Gastrocnemius medialis (tissue), 4 donors: ENCODE results near the gene FOXP3. TPM values are rescaled to one million over a fixed set of nuclear protein-coding genes. Genes with fewer than 3 reads are reported as not detected.

Source experiments
- ATAC-seq, 2 donors: fragments of 150-250 bp; one replicate each; pipeline ENCODE4 v1.9.1; 2016
- DNase-seq, 2 donors: peaks; one replicate each; pipeline ENCODE4 v3.0.0-alpha.2; 2019
- H3K27ac ChIP-seq, 4 donors: fragments of 200-600 bp; sonication (generic); 1 replicate in 1 of 4; 2 replicates in 3 of 4; pipeline ENCODE4 v1.5.1; 2016 to 2018; ENCODE audit warnings: mild to moderate bottlenecking in 2 of 4, moderate library complexity in 1 of 4
- H3K27me3 ChIP-seq, 3 donors: fragments of 200-600 bp; sonication (generic) in 2 of 3; 1 replicate in 1 of 3; 2 replicates in 2 of 3; pipeline versions ENCODE4 v1.5.1 to v1.6.0; 2016 to 2019; ENCODE audit warnings: mild to moderate bottlenecking in 1 of 3, moderate library complexity in 1 of 3
- H3K36me3 ChIP-seq, 2 donors: fragments of 200-600 bp; sonication (generic) in 1 of 2; one replicate each; pipeline ENCODE4 v1.5.1; 2017 to 2018
- H3K4me1 ChIP-seq, 2 donors: fragments of 200-600 bp; sonication (generic) in 1 of 2; one replicate each; pipeline ENCODE4 v1.5.1; 2016 to 2017; ENCODE audit warnings: mild to moderate bottlenecking in 2 of 2
- H3K4me3 ChIP-seq, 4 donors: fragments of 200-600 bp; sonication (generic) in 3 of 4; 1 replicate in 1 of 4; 2 replicates in 3 of 4; pipeline ENCODE4 v1.5.1; 2016 to 2019; ENCODE audit warnings: mild to moderate bottlenecking in 2 of 4
- H3K9me3 ChIP-seq, 3 donors: fragments of 200-600 bp; sonication (generic) in 2 of 3; 1 replicate in 1 of 3; 2 replicates in 2 of 3; pipeline ENCODE4 v1.5.1; 2016 to 2019
- POLR2A ChIP-seq, 2 donors: fragments of 450-650 bp; IDR thresholded peaks; one replicate each; pipeline ENCODE4 v1.6.1; 2017; ENCODE audit warnings: antibody characterized with exemption in 2 of 2, mild to moderate bottlenecking in 2 of 2, moderate library complexity in 2 of 2
- in situ Hi-C, 4 donors: fragments of 200-750 bp; cut with MboI; loops; one replicate each; pipeline versions ENCODE4 v1.15.0 to v1.8.0; 2017; ENCODE audit warnings: low sequenced_read_pairs in 4 of 4
- intact Hi-C: fragments of 100-400 bp; cut with DNase I; formaldehyde crosslinking; loops from one replicate; pipeline ENCODE4 v1.15.1; 2023; ENCODE audit warnings: low total_unique reads
- total RNA-seq, 4 donors: library from RNA; depleted of rRNA; stranded (reverse); fragments of >200 nt; gene quantifications; one replicate each; pipeline versions ENCODE4 v1.1.0 to v1.2.3, GENCODE V29; 2016
- TF ChIP-seq, protein P1 (sequence below), 5 experiments: fragments of 450-650 bp in 3 of 5; fragments of 200-600 bp in 2 of 5; sonication (generic) in 2 of 5; IDR thresholded peaks in 4 of 5; conservative IDR thresholded peaks in 1 of 5; 1 replicate in 4 of 5; 2 replicates in 1 of 5; pipeline ENCODE4 v1.5.1; 2016 to 2019; ENCODE audit warnings: antibody characterized with exemption in 5 of 5, mild to moderate bottlenecking in 3 of 5, moderate library complexity in 3 of 5

Gene FOXP3
- not detected for total RNA-seq

- DNase-seq = no peak
- Histone ChIP-seq H3K4me1 (no peaks in the 10 kb centered on the region), H3K27me3 (no peaks in the 10 kb centered on the region), H3K27ac (no peak within 1 kb of the TSS), H3K4me3 (no peak within 1 kb of the TSS), H3K36me3 (no peaks in the 10 kb centered on the region), H3K9me3 (no peaks in the 10 kb centered on the region)
- TF ChIP-seq POLR2A (IDR thresholded peaks at IDR 0.05) = no peak
- TF ChIP-seq, protein P1, sequence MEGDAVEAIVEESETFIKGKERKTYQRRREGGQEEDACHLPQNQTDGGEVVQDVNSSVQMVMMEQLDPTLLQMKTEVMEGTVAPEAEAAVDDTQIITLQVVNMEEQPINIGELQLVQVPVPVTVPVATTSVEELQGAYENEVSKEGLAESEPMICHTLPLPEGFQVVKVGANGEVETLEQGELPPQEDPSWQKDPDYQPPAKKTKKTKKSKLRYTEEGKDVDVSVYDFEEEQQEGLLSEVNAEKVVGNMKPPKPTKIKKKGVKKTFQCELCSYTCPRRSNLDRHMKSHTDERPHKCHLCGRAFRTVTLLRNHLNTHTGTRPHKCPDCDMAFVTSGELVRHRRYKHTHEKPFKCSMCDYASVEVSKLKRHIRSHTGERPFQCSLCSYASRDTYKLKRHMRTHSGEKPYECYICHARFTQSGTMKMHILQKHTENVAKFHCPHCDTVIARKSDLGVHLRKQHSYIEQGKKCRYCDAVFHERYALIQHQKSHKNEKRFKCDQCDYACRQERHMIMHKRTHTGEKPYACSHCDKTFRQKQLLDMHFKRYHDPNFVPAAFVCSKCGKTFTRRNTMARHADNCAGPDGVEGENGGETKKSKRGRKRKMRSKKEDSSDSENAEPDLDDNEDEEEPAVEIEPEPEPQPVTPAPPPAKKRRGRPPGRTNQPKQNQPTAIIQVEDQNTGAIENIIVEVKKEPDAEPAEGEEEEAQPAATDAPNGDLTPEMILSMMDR (IDR thresholded peaks at IDR 0.05 in 4 of 5, conservative IDR thresholded peaks at IDR 0.05 in 1 of 5) = no peak
- intact Hi-C loops = loop anchor here (10.0 kb wide), 1 partner anchor 610 kb away; the partner anchor contains the start of gene USP27X
- ATAC-seq = no peak
- in situ Hi-C loops = no loop called here
These were observed at the start of gene FOXP3 for GRCh38 chrX:49264460-49264859. TSS of gene FOXP3 (minus strand) at chrX:49264710. CDS start at chrX:49258505, 6,205 bp downstream.

- in situ Hi-C loops (no loop called here), intact Hi-C loops (no loop called here)
- no peaks in the 10 kb centered on the region for H3K36me3 ChIP-seq
- DNase-seq (no peak), ATAC-seq (no peak)
- no peaks in the 10 kb centered on the region for H3K27me3 ChIP-seq
- no peak for TF ChIP-seq POLR2A (IDR thresholded peaks at IDR 0.05)
- TF ChIP-seq, protein P1 (IDR thresholded peaks at IDR 0.05 in 4 of 5, conservative IDR thresholded peaks at IDR 0.05 in 1 of 5) = no peak
- no peaks in the 10 kb centered on the region for H3K4me1 ChIP-seq
- no peak overlapping the region for H3K4me3 ChIP-seq
- no peak overlapping the region for H3K27ac ChIP-seq
- H3K9me3 ChIP-seq = no peaks in the 10 kb centered on the region
These were observed 47.7 kb upstream of the FOXP3 start for GRCh38 chrX:49312176-49312575.

DNA sequence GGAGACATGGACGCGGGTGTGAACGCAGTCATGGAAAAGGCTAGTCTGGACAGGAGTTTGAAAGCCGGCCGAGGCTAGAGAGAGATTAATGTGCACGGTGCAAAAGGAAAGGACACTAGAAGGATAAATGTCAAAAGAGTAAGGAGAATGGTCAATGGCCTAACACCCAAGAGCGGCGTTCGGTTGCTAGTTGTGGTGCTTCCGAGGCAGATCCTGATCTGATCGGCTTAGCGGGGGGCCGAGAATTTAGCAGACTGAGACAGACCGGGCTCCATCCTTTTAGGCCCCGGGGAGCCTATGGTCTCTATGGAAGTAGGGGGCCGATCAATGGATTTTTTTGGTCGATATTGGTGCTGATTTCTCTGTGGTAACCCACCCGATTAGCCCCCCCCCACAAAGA is 45.9 kb upstream of the FOXP3 start:
- Histone ChIP-seq H3K36me3 (no peaks in the 10 kb centered on the region), H3K9me3 (no peaks in the 10 kb centered on the region), H3K27me3 (no peaks in the 10 kb centered on the region), H3K4me3 (peak overlapping the region in 3 of 4 donors; percentile 47 to 61 (median 48)), H3K27ac (no peak overlapping the region), H3K4me1 (no peaks in the 10 kb centered on the region)
- DNase-seq (no peak), ATAC-seq (no peak)
- TF ChIP-seq, protein P1 (IDR thresholded peaks at IDR 0.05 in 4 of 5, conservative IDR thresholded peaks at IDR 0.05 in 1 of 5) = no peak
- TF ChIP-seq POLR2A (IDR thresholded peaks at IDR 0.05) = no peak
- in situ Hi-C loops (no loop called here), intact Hi-C loops (no loop called here)

- TF ChIP-seq, protein P1 (IDR thresholded peaks at IDR 0.05 in 4 of 5, conservative IDR thresholded peaks at IDR 0.05 in 1 of 5) = no peak
- TF ChIP-seq POLR2A (IDR thresholded peaks at IDR 0.05) = no peak
- peak overlapping the region; percentile 29 to 61 (median 44) for H3K27ac ChIP-seq
- in situ Hi-C loops = no loop called here
- H3K36me3 ChIP-seq = no peaks in the 10 kb centered on the region
- peak overlapping the region; percentile 42 to 61 (median 48) for H3K4me3 ChIP-seq
- intact Hi-C loops = no loop called here
- ATAC-seq (peak in 1 of 2 donors; percentile 51), DNase-seq (no peak)
- no peaks in the 10 kb centered on the region for H3K9me3 ChIP-seq
- no peaks in the 10 kb centered on the region for H3K27me3 ChIP-seq
- no peaks in the 10 kb centered on the region for H3K4me1 ChIP-seq
These were observed 45.0 kb upstream of the FOXP3 start for GRCh38 chrX:49309401-49309981.
